ENCODE results near the gene CEPT1.

- TF ChIP-seq EZH2 (IDR thresholded peaks at IDR 0.05; ENCODE audit: insufficient read depth, poor library complexity, severe bottlenecking) (no peak), EZH2phosphoT487 (IDR thresholded peaks at IDR 0.05; ENCODE audit: insufficient read depth, low read depth) (no peak)
Measured at GRCh38 chr1:111208921-111209320, 68.9 kb downstream of the CEPT1 start.

Measured in GM23248 (cell line).